GM12864 (cell line): Measurements from ENCODE around the gene CAND1.

Experiments used
- DNase-seq: peaks from one replicate; pipeline ENCODE4 v3.0.0-alpha.2; 2011; ENCODE audit warnings: low read depth
- H3K4me3 ChIP-seq: 2 replicates; pipeline ENCODE4 v1.5.1; 2011; ENCODE audit warnings: mild to moderate bottlenecking, low read depth, low read length, control low read depth
- CTCF ChIP-seq: IDR thresholded peaks from 2 replicates; pipeline ENCODE4 v1.5.1; 2011; ENCODE audit warnings: low read depth, mild to moderate bottlenecking, moderate library complexity, low read length, control low read depth, inconsistent platforms; ENCODE audit errors: missing control alignments

The CAND1 gene

GRCh38 chr12:67290378-67290777, 21.2 kb downstream of the CAND1 start:
- no peak for TF ChIP-seq CTCF
- no peak for DNase-seq
- no peak overlapping the region for H3K4me3 ChIP-seq

- no peak for TF ChIP-seq CTCF
- H3K4me3 ChIP-seq: no peak overlapping the region
- DNase-seq: no peak
Observed at GRCh38 chr12:67299526-67299925, 30.4 kb downstream of the CAND1 start.

- no peak for DNase-seq
- H3K4me3 ChIP-seq: no peak overlapping the region
- TF ChIP-seq CTCF: no peak
Observed at GRCh38 chr12:67299926-67300325, 30.8 kb downstream of the CAND1 start.

- no peak for DNase-seq
- H3K4me3 ChIP-seq: no peak overlapping the region
- TF ChIP-seq CTCF: no peak
Observed at GRCh38 chr12:67302162-67302561, 33.0 kb downstream of the CAND1 start.

GRCh38 chr12:67305544-67305943, 36.4 kb downstream of the CAND1 start:
- H3K4me3 ChIP-seq: no peak overlapping the region
- no peak for TF ChIP-seq CTCF
- no peak for DNase-seq

- no peak for DNase-seq
- TF ChIP-seq CTCF: no peak
- no peak overlapping the region for H3K4me3 ChIP-seq
Observed at GRCh38 chr12:67306712-67307111, 37.6 kb downstream of the CAND1 start.

GRCh38 chr12:67315661-67316060, 46.5 kb downstream of the CAND1 start:
- TF ChIP-seq CTCF: no peak
- H3K4me3 ChIP-seq: no peak overlapping the region
- no peak for DNase-seq
